Ovary (tissue), 3 donors: ENCODE results near the gene PLPPR5.

ENCODE experiments used
- CTCF ChIP-seq, 3 donors: fragments of 450-650 bp in 2 of 3; fragments of 200-600 bp in 1 of 3; IDR thresholded peaks; one replicate each; pipeline versions ENCODE4 v1.5.1 to v1.8.0; 2016 to 2022; ENCODE audit warnings: antibody characterized with exemption in 3 of 3, mild to moderate bottlenecking in 1 of 3
- EP300 ChIP-seq: sonication (generic); formaldehyde crosslinking; IDR thresholded peaks from one replicate; pipeline ENCODE4 v1.6.1; 2017; ENCODE audit warnings: antibody characterized with exemption
- POLR2A ChIP-seq: fragments of 450-650 bp; IDR thresholded peaks from one replicate; pipeline ENCODE4 v1.6.1; 2017; ENCODE audit warnings: antibody characterized with exemption, mild to moderate bottlenecking, moderate library complexity
- donor health status: DM: no; HTN: no; CAD: no.

- TF ChIP-seq CTCF (IDR thresholded peaks at IDR 0.05) (no peak), POLR2A (no peak), EP300 (no peak)
Observed at GRCh38 chr1:98884864-98885263, 119.8 kb downstream of the PLPPR5 start.
